ENCODE results near the gene LBHD2.

Gene LBHD2

GRCh38 chr14:103091883-103092222 is 7.8 kb downstream of the LBHD2 start:
- no peak for DNase-seq

- DNase-seq, result no peak
Measured at GRCh38 chr14:103093856-103094405, 9.9 kb downstream of the LBHD2 start.

GRCh38 chr14:103094406-103095209 is 10.6 kb downstream of the LBHD2 start, which contains the start of gene EXOC3L4:
EXOC3L4 (plus strand) TSS chr14:103094725; CDS start chr14:103100220, 5,495 bp downstream.
- no peak for DNase-seq

GRCh38 chr14:103095210-103095778 is 11.3 kb downstream of the LBHD2 start:
- no peak for DNase-seq

GRCh38 chr14:103096387-103096786 is 12.4 kb downstream of the LBHD2 start:
- DNase-seq, result no peak

GRCh38 chr14:103097244-103097993 is 13.4 kb downstream of the LBHD2 start:
- no peak for DNase-seq

- no peak for DNase-seq
Measured at GRCh38 chr14:103097994-103098957, 14.3 kb downstream of the LBHD2 start.

GRCh38 chr14:103099081-103099732 is 15.2 kb downstream of the LBHD2 start:
- no peak for DNase-seq

- no peak for DNase-seq
Measured at GRCh38 chr14:103099733-103100280, 15.8 kb downstream of the LBHD2 start.

- DNase-seq, result no peak
Measured at GRCh38 chr14:103100281-103101121, 16.5 kb downstream of the LBHD2 start.

- no peak for DNase-seq
Measured at GRCh38 chr14:103101257-103101962, 17.4 kb downstream of the LBHD2 start.

- no peak for DNase-seq
Measured at GRCh38 chr14:103101963-103102688, 18.1 kb downstream of the LBHD2 start.

- DNase-seq, result no peak
Measured at GRCh38 chr14:103102689-103103260, 18.8 kb downstream of the LBHD2 start.

- no peak for DNase-seq
Measured at GRCh38 chr14:103103461-103104388, 19.7 kb downstream of the LBHD2 start.

GRCh38 chr14:103104389-103104653 is 20.3 kb downstream of the LBHD2 start:
- no peak for DNase-seq

- peak; percentile 35 for DNase-seq
Measured at GRCh38 chr14:103104654-103105452, 20.8 kb downstream of the LBHD2 start.

- DNase-seq, result no peak
Measured at GRCh38 chr14:103105580-103106150, 21.7 kb downstream of the LBHD2 start.
